ENCODE measurements around the gene PDE8B.
A peak's percentile ranks its signal among the peaks of the same experiment; 100 is the strongest.

The PDE8B gene

GRCh38 chr5:77424921-77425320, 214.4 kb downstream of the PDE8B start:
- Histone ChIP-seq H3K27me3 (ENCODE audit: control insufficient read depth, insufficient read depth, low read length) (no peaks in the 10 kb centered on the region), H3K4me1 (ENCODE audit: control insufficient read depth, insufficient read depth, low read length) (peaks cover 57% of the 10 kb centered on the region), H3K9ac (ENCODE audit: low read depth, low read length) (no peak overlapping the region), H3K4me2 (ENCODE audit: low read length) (no peak overlapping the region), H3K36me3 (ENCODE audit: insufficient read depth, low read length) (peaks cover 15% of the 10 kb centered on the region), H3K9me3 (replicated peaks; ENCODE audit: low read length) (no peaks in the 10 kb centered on the region), H3K4me3 (ENCODE audit: low read length) (no peak overlapping the region)

- Histone ChIP-seq H3K9ac (ENCODE audit: low read depth, low read length) (no peak overlapping the region), H3K9me3 (replicated peaks; ENCODE audit: low read length) (no peaks in the 10 kb centered on the region), H3K4me3 (ENCODE audit: low read length) (no peak overlapping the region), H3K27me3 (ENCODE audit: control insufficient read depth, insufficient read depth, low read length) (no peaks in the 10 kb centered on the region), H3K4me2 (ENCODE audit: low read length) (no peak overlapping the region), H3K36me3 (ENCODE audit: insufficient read depth, low read length) (peaks cover 20% of the 10 kb centered on the region), H3K4me1 (ENCODE audit: control insufficient read depth, insufficient read depth, low read length) (peaks cover 57% of the 10 kb centered on the region)
Observed at GRCh38 chr5:77425420-77425819, 214.9 kb downstream of the PDE8B start.

- peaks cover 22% of the 10 kb centered on the region for H3K36me3 ChIP-seq (ENCODE audit: insufficient read depth, low read length)
- H3K9ac ChIP-seq (ENCODE audit: low read depth, low read length), result peak overlapping the region; percentile 70
- H3K4me2 ChIP-seq (ENCODE audit: low read length), result peak overlapping the region; percentile 26
- H3K4me1 ChIP-seq (ENCODE audit: control insufficient read depth, insufficient read depth, low read length), result peaks cover 64% of the 10 kb centered on the region
- no peaks in the 10 kb centered on the region for H3K27me3 ChIP-seq (ENCODE audit: control insufficient read depth, insufficient read depth, low read length)
- H3K4me3 ChIP-seq (ENCODE audit: low read length), result no peak overlapping the region
- no peaks in the 10 kb centered on the region for H3K9me3 ChIP-seq (replicated peaks; ENCODE audit: low read length)
Observed at GRCh38 chr5:77425998-77426659, 215.6 kb downstream of the PDE8B start.

GRCh38 chr5:77426670-77427069, 216.2 kb downstream of the PDE8B start:
- H3K9ac ChIP-seq (ENCODE audit: low read depth, low read length), result peak overlapping the region; percentile 70
- peak overlapping the region; percentile 60 for H3K4me2 ChIP-seq (ENCODE audit: low read length)
- peaks cover 69% of the 10 kb centered on the region for H3K4me1 ChIP-seq (ENCODE audit: control insufficient read depth, insufficient read depth, low read length)
- no peaks in the 10 kb centered on the region for H3K9me3 ChIP-seq (replicated peaks; ENCODE audit: low read length)
- H3K27me3 ChIP-seq (ENCODE audit: control insufficient read depth, insufficient read depth, low read length), result no peaks in the 10 kb centered on the region
- H3K4me3 ChIP-seq (ENCODE audit: low read length), result peak overlapping the region; percentile 32
- peaks cover 22% of the 10 kb centered on the region for H3K36me3 ChIP-seq (ENCODE audit: insufficient read depth, low read length)

- H3K36me3 ChIP-seq (ENCODE audit: insufficient read depth, low read length), result peaks cover 35% of the 10 kb centered on the region
- peak overlapping the region; percentile 33 for H3K9ac ChIP-seq (ENCODE audit: low read depth, low read length)
- H3K4me3 ChIP-seq (ENCODE audit: low read length), result no peak overlapping the region
- H3K4me2 ChIP-seq (ENCODE audit: low read length), result peak overlapping the region; percentile 39
- H3K27me3 ChIP-seq (ENCODE audit: control insufficient read depth, insufficient read depth, low read length), result no peaks in the 10 kb centered on the region
- H3K4me1 ChIP-seq (ENCODE audit: control insufficient read depth, insufficient read depth, low read length), result peaks cover 77% of the 10 kb centered on the region
- H3K9me3 ChIP-seq (replicated peaks; ENCODE audit: low read length), result no peaks in the 10 kb centered on the region
Observed at GRCh38 chr5:77427998-77428397, 217.5 kb downstream of the PDE8B start.

- Histone ChIP-seq H3K4me3 (ENCODE audit: low read length) (no peak overlapping the region), H3K9ac (ENCODE audit: low read depth, low read length) (peak overlapping the region; percentile 33), H3K27me3 (ENCODE audit: control insufficient read depth, insufficient read depth, low read length) (no peaks in the 10 kb centered on the region), H3K36me3 (ENCODE audit: insufficient read depth, low read length) (peaks cover 40% of the 10 kb centered on the region), H3K4me2 (ENCODE audit: low read length) (peak overlapping the region; percentile 39), H3K4me1 (ENCODE audit: control insufficient read depth, insufficient read depth, low read length) (peaks cover 77% of the 10 kb centered on the region), H3K9me3 (replicated peaks; ENCODE audit: low read length) (no peaks in the 10 kb centered on the region)
Observed at GRCh38 chr5:77428526-77428925, 218.0 kb downstream of the PDE8B start.

GRCh38 chr5:77430726-77431125, 220.2 kb downstream of the PDE8B start:
- H3K4me1 ChIP-seq (ENCODE audit: control insufficient read depth, insufficient read depth, low read length), result peaks cover 67% of the 10 kb centered on the region

GRCh38 chr5:77431286-77431685, 220.8 kb downstream of the PDE8B start:
- H3K36me3 ChIP-seq (ENCODE audit: insufficient read depth, low read length), result peaks cover 60% of the 10 kb centered on the region
- peaks cover 62% of the 10 kb centered on the region for H3K4me1 ChIP-seq (ENCODE audit: control insufficient read depth, insufficient read depth, low read length)
- peak overlapping the region; percentile 54 for H3K9ac ChIP-seq (ENCODE audit: low read depth, low read length)

More at GRCh38 chr5:77430726-77431125, 220.2 kb downstream of the PDE8B start:
- Histone ChIP-seq H3K4me2 (ENCODE audit: low read length) (peak overlapping the region; percentile 13), H3K27me3 (ENCODE audit: control insufficient read depth, insufficient read depth, low read length) (no peaks in the 10 kb centered on the region), H3K9me3 (replicated peaks; ENCODE audit: low read length) (no peaks in the 10 kb centered on the region), H3K36me3 (ENCODE audit: insufficient read depth, low read length) (peaks cover 55% of the 10 kb centered on the region), H3K9ac (ENCODE audit: low read depth, low read length) (peak overlapping the region; percentile 54), H3K4me3 (ENCODE audit: low read length) (no peak overlapping the region)

GRCh38 chr5:77431719-77432118, 221.2 kb downstream of the PDE8B start:
- no peak overlapping the region for H3K4me3 ChIP-seq (ENCODE audit: low read length)
- H3K9me3 ChIP-seq (replicated peaks; ENCODE audit: low read length), result no peaks in the 10 kb centered on the region
- no peaks in the 10 kb centered on the region for H3K27me3 ChIP-seq (ENCODE audit: control insufficient read depth, insufficient read depth, low read length)
- peak overlapping the region; percentile 13 for H3K4me2 ChIP-seq (ENCODE audit: low read length)
- peaks cover 64% of the 10 kb centered on the region for H3K36me3 ChIP-seq (ENCODE audit: insufficient read depth, low read length)
- peaks cover 57% of the 10 kb centered on the region for H3K4me1 ChIP-seq (ENCODE audit: control insufficient read depth, insufficient read depth, low read length)
- H3K9ac ChIP-seq (ENCODE audit: low read depth, low read length), result peak overlapping the region; percentile 2

More at GRCh38 chr5:77431286-77431685, 220.8 kb downstream of the PDE8B start:
- H3K27me3 ChIP-seq (ENCODE audit: control insufficient read depth, insufficient read depth, low read length), result no peaks in the 10 kb centered on the region
- H3K4me3 ChIP-seq (ENCODE audit: low read length), result no peak overlapping the region
- H3K4me2 ChIP-seq (ENCODE audit: low read length), result peak overlapping the region; percentile 13
- H3K9me3 ChIP-seq (replicated peaks; ENCODE audit: low read length), result no peaks in the 10 kb centered on the region

- Histone ChIP-seq H3K27me3 (ENCODE audit: control insufficient read depth, insufficient read depth, low read length) (no peaks in the 10 kb centered on the region), H3K36me3 (ENCODE audit: insufficient read depth, low read length) (peaks cover 75% of the 10 kb centered on the region), H3K4me1 (ENCODE audit: control insufficient read depth, insufficient read depth, low read length) (peaks cover 3% of the 10 kb centered on the region), H3K4me2 (ENCODE audit: low read length) (no peak overlapping the region), H3K9ac (ENCODE audit: low read depth, low read length) (no peak overlapping the region), H3K9me3 (replicated peaks; ENCODE audit: low read length) (no peaks in the 10 kb centered on the region), H3K4me3 (ENCODE audit: low read length) (no peak overlapping the region)
Observed at GRCh38 chr5:77437194-77437593, 226.7 kb downstream of the PDE8B start.

GRCh38 chr5:77438071-77438470, 227.6 kb downstream of the PDE8B start:
- Histone ChIP-seq H3K36me3 (ENCODE audit: insufficient read depth, low read length) (peaks cover 70% of the 10 kb centered on the region), H3K4me1 (ENCODE audit: control insufficient read depth, insufficient read depth, low read length) (no peaks in the 10 kb centered on the region)

GRCh38 chr5:77443670-77444069, 233.2 kb downstream of the PDE8B start:
- Histone ChIP-seq H3K36me3 (ENCODE audit: insufficient read depth, low read length) (peaks cover 49% of the 10 kb centered on the region), H3K4me1 (ENCODE audit: control insufficient read depth, insufficient read depth, low read length) (no peaks in the 10 kb centered on the region), H3K4me3 (ENCODE audit: low read length) (no peak overlapping the region), H3K4me2 (ENCODE audit: low read length) (no peak overlapping the region), H3K9me3 (replicated peaks; ENCODE audit: low read length) (no peaks in the 10 kb centered on the region), H3K27me3 (ENCODE audit: control insufficient read depth, insufficient read depth, low read length) (no peaks in the 10 kb centered on the region), H3K9ac (ENCODE audit: low read depth, low read length) (no peak overlapping the region)

More at GRCh38 chr5:77438071-77438470, 227.6 kb downstream of the PDE8B start:
- no peak overlapping the region for H3K4me2 ChIP-seq (ENCODE audit: low read length)
- H3K27me3 ChIP-seq (ENCODE audit: control insufficient read depth, insufficient read depth, low read length), result no peaks in the 10 kb centered on the region
- H3K9me3 ChIP-seq (replicated peaks; ENCODE audit: low read length), result no peaks in the 10 kb centered on the region
- H3K4me3 ChIP-seq (ENCODE audit: low read length), result no peak overlapping the region
- no peak overlapping the region for H3K9ac ChIP-seq (ENCODE audit: low read depth, low read length)
